ENCODE measurements around the gene HNF4A.

The HNF4A gene

DNA sequence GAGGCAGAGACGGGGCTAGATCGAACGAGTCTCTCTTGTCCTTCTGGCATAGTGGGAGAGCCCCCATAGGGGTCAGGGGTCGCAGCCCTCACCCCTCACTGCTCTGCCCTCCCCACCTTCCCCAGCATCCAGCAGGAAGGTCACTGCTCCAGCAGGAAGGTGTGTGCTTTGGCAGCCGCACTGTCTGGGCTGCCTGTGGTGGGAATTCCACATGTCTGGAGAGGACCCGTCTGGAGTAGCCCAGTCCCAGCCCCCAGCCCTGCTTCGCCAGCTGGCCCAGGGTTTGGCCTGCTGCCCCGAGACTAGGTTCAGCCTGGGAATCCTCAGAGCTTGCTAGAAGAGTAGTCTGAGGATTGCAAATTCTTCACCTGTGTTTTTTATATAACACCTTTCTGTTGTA is 21.2 kb upstream of the HNF4A start:
- TF ChIP-seq, protein P1, sequence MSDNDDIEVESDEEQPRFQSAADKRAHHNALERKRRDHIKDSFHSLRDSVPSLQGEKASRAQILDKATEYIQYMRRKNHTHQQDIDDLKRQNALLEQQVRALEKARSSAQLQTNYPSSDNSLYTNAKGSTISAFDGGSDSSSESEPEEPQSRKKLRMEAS (IDR thresholded peaks at IDR 0.05): no peak
- no peak for TF ChIP-seq EP300 (IDR thresholded peaks at IDR 0.05; ENCODE audit: borderline replicate concordance)
- TF ChIP-seq NFIC (IDR thresholded peaks at IDR 0.05): no peak
- no peak for TF ChIP-seq FOXM1 (IDR thresholded peaks at IDR 0.05; ENCODE audit: borderline replicate concordance, low read depth)

DNA sequence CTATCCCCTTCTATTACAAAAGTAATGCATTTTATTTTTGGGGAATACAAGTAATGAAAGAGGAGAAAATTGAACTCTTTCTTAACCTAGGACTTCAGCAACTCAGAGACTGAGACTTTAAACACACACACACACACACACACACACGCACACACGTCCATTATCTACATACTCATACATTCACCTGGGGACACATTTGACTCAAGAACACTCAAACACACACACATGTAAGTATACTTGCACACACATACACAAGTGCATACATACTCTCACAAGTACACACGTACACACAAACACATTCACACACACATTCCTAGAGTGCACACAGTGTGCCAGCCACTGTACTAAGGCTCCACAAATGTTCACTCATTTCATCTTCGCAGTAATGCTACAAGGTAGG is 20.8 kb upstream of the HNF4A start:
- no peak for TF ChIP-seq RAD21 (IDR thresholded peaks at IDR 0.05; ENCODE audit: low read depth)
- TF ChIP-seq FOXM1 (IDR thresholded peaks at IDR 0.05; ENCODE audit: borderline replicate concordance, low read depth): no peak
- TF ChIP-seq, protein P2, sequence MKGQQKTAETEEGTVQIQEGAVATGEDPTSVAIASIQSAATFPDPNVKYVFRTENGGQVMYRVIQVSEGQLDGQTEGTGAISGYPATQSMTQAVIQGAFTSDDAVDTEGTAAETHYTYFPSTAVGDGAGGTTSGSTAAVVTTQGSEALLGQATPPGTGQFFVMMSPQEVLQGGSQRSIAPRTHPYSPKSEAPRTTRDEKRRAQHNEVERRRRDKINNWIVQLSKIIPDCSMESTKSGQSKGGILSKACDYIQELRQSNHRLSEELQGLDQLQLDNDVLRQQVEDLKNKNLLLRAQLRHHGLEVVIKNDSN (IDR thresholded peaks at IDR 0.05): no peak
- TF ChIP-seq NFIC (IDR thresholded peaks at IDR 0.05): no peak
- TF ChIP-seq, protein P1 (IDR thresholded peaks at IDR 0.05): no peak
- TF ChIP-seq YY1 (IDR thresholded peaks at IDR 0.05; ENCODE audit: low read depth): no peak

DNA sequence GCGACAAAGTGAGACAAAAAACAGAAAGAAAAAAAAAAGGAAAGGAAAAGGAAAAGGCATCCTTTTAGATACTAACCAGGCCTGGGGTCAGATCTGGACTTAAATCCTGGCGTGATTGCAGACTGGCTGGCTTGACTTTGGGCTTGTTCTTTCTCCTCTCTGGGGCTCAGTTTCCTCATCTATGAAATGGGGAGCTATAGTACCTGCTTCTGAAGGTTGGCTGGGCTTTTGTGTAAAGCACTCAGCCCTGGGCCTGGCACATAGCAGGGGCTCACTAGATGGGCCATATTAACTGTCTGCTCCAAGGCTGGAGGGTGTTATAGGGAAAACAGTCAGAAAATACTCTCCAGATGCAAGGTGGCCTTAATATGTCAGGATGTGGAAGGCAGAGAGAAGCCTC is 19.8 kb upstream of the HNF4A start:
- TF ChIP-seq EGR1 (IDR thresholded peaks at IDR 0.05) (no peak), CREB1 (IDR thresholded peaks at IDR 0.05; ENCODE audit: low read depth) (no peak)
- TF ChIP-seq, protein P2 (IDR thresholded peaks at IDR 0.05): no peak

DNA sequence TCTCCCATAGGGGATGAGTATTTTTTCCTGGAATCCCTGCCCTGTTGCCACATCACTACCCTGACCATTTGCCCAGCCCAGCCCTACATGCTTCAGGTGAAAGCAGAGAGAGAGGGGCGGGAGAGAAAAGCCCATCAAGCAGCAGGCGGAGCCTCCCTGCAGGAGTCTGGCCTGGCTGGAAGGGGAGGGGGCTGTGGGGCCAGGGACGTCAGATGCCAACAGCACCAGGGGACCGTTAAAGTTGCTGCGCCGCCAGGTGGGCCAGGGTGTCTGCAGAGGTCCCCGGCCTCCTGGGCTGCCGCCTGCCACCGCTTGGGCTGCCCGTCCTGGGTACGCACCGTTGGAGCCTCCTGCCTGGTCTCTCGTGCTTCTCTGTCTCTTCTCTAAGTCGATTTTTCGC is 19.4 kb upstream of the HNF4A start:
- TF ChIP-seq FOXM1 (IDR thresholded peaks at IDR 0.05; ENCODE audit: borderline replicate concordance, low read depth): no peak

DNA sequence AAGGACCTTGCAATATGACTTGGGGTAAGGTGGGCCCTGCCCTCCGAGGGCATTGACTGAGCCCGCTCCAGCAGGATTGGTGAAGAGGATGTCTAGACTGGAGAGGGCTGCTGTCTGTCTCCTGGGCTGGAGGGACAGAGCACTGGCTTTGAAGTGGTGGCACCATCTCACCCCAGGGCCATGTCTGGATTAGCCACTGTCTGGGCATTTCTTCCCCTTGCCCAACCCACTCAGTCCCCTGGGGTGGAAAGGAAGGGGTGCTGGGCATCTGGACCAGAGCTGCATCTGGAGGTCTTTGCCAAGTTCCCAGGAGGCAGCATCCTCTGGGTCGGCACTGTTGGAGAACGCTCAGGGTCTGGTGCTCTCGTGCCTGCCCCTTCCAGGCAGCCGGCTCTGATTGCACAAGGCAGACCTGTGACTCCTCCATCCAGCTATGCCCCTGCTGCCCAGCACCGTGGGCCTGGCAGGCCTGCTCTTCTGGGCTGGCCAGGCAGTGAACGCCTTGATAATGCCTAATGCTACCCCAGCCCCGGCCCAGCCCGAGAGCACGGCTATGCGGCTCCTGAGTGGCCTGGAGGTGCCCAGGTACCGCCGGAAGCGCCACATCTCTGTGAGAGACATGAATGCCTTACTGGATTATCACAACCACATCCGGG is 18.6 kb upstream of the HNF4A start, which contains the start of gene R3HDML:
R3HDML (plus strand) TSS at position 319 of the 656 bp plus-strand sequence; CDS start at position 434, 115 bp downstream.
- TF ChIP-seq, protein P1 (IDR thresholded peaks at IDR 0.05): no peak
- TF ChIP-seq TCF12 (IDR thresholded peaks at IDR 0.05; ENCODE audit: low read depth) (no peak), YY1 (IDR thresholded peaks at IDR 0.05; ENCODE audit: low read depth) (no peak), CEBPB (IDR thresholded peaks at IDR 0.05) (no peak), TAF1 (IDR thresholded peaks at IDR 0.05; ENCODE audit: low read depth) (no peak), CREB1 (IDR thresholded peaks at IDR 0.05; ENCODE audit: low read depth) (no peak), NFIC (IDR thresholded peaks at IDR 0.05) (no peak), TEAD4 (IDR thresholded peaks at IDR 0.05) (no peak), ZBTB7A (IDR thresholded peaks at IDR 0.05; ENCODE audit: low read depth) (no peak), EP300 (IDR thresholded peaks at IDR 0.05; ENCODE audit: borderline replicate concordance) (no peak), EGR1 (IDR thresholded peaks at IDR 0.05) (no peak), FOXM1 (IDR thresholded peaks at IDR 0.05; ENCODE audit: borderline replicate concordance, low read depth) (no peak), RAD21 (IDR thresholded peaks at IDR 0.05; ENCODE audit: low read depth) (no peak)
- TF ChIP-seq, protein P2 (IDR thresholded peaks at IDR 0.05): no peak
- TF ChIP-seq, protein P3, sequence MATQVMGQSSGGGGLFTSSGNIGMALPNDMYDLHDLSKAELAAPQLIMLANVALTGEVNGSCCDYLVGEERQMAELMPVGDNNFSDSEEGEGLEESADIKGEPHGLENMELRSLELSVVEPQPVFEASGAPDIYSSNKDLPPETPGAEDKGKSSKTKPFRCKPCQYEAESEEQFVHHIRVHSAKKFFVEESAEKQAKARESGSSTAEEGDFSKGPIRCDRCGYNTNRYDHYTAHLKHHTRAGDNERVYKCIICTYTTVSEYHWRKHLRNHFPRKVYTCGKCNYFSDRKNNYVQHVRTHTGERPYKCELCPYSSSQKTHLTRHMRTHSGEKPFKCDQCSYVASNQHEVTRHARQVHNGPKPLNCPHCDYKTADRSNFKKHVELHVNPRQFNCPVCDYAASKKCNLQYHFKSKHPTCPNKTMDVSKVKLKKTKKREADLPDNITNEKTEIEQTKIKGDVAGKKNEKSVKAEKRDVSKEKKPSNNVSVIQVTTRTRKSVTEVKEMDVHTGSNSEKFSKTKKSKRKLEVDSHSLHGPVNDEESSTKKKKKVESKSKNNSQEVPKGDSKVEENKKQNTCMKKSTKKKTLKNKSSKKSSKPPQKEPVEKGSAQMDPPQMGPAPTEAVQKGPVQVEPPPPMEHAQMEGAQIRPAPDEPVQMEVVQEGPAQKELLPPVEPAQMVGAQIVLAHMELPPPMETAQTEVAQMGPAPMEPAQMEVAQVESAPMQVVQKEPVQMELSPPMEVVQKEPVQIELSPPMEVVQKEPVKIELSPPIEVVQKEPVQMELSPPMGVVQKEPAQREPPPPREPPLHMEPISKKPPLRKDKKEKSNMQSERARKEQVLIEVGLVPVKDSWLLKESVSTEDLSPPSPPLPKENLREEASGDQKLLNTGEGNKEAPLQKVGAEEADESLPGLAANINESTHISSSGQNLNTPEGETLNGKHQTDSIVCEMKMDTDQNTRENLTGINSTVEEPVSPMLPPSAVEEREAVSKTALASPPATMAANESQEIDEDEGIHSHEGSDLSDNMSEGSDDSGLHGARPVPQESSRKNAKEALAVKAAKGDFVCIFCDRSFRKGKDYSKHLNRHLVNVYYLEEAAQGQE (IDR thresholded peaks at IDR 0.05; ENCODE audit: low read depth): no peak

DNA sequence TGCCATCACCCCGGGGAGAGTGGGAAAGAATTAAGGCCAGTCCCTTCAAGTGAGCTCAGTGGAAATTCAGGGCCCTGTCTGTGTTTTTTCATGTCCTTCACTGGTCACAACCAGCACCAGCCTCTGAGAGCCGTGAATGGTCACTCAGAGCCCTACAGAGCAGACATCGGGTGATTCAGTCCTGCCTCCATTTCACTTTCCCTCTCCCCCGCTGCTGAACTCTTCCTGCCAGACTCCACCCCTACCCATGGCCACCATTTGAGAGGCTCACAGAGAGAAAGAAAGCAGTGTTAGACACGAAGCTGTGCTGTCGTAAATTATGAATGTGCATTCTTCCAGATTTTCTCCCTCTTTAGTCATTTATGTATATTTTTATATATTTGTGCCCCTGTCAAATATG is 13.3 kb upstream of the HNF4A start:
- TF ChIP-seq, protein P3 (IDR thresholded peaks at IDR 0.05; ENCODE audit: low read depth): no peak
- TF ChIP-seq, protein P1 (IDR thresholded peaks at IDR 0.05): no peak
- TF ChIP-seq, protein P2 (IDR thresholded peaks at IDR 0.05): no peak
- TF ChIP-seq RAD21 (IDR thresholded peaks at IDR 0.05; ENCODE audit: low read depth) (no peak), ZBTB7A (IDR thresholded peaks at IDR 0.05; ENCODE audit: low read depth) (no peak), TEAD4 (IDR thresholded peaks at IDR 0.05) (no peak), EP300 (IDR thresholded peaks at IDR 0.05; ENCODE audit: borderline replicate concordance) (no peak), TCF12 (IDR thresholded peaks at IDR 0.05; ENCODE audit: low read depth) (no peak), FOXM1 (IDR thresholded peaks at IDR 0.05; ENCODE audit: borderline replicate concordance, low read depth) (no peak), YY1 (IDR thresholded peaks at IDR 0.05; ENCODE audit: low read depth) (no peak), NFIC (IDR thresholded peaks at IDR 0.05) (no peak), CEBPB (IDR thresholded peaks at IDR 0.05) (no peak), TAF1 (IDR thresholded peaks at IDR 0.05; ENCODE audit: low read depth) (no peak), EGR1 (IDR thresholded peaks at IDR 0.05) (no peak)

Measured in Ishikawa (cell line).